Breast epithelium (tissue), 4 donors: ENCODE measurements around the gene DHX9. TPM values are rescaled to one million over a fixed set of nuclear protein-coding genes. Genes with fewer than 3 reads are reported as not detected.

Experiments
- DNase-seq, 2 donors: peaks; one replicate each; pipeline ENCODE4 v3.0.0-alpha.2; 2019; ENCODE audit warnings: low spot score in 2 of 2
- H3K27ac ChIP-seq, 2 donors: fragments of 200-600 bp; sonication (generic) in 1 of 2; one replicate each; pipeline ENCODE4 v1.5.1; 2016 to 2019; ENCODE audit warnings: mild to moderate bottlenecking in 1 of 2
- H3K27me3 ChIP-seq, 2 donors: fragments of 200-600 bp; sonication (generic) in 1 of 2; one replicate each; pipeline versions ENCODE4 v1.5.1 to v1.6.0; 2017 to 2019; ENCODE audit warnings: control low read depth in 1 of 2, mild to moderate bottlenecking in 1 of 2
- H3K36me3 ChIP-seq: fragments of 200-600 bp; one replicate; pipeline ENCODE4 v1.5.1; 2019
- H3K4me1 ChIP-seq, 2 donors: fragments of 200-600 bp; sonication (generic); one replicate each; pipeline ENCODE4 v1.5.1; 2016 to 2019; ENCODE audit warnings: control low read depth in 1 of 2
- H3K4me3 ChIP-seq, 3 donors: fragments of 200-600 bp; sonication (generic); 1 replicate in 2 of 3; 2 replicates in 1 of 3; pipeline ENCODE4 v1.5.1; 2016 to 2019; ENCODE audit warnings: mild to moderate bottlenecking in 3 of 3, moderate library complexity in 2 of 3
- H3K9me3 ChIP-seq, 2 donors: fragments of 200-600 bp; sonication (generic) in 1 of 2; one replicate each; pipeline ENCODE4 v1.5.1; 2016 to 2019; ENCODE audit warnings: control low read depth in 1 of 2
- CTCF ChIP-seq, 3 donors: fragments of 450-650 bp; IDR thresholded peaks; one replicate each; pipeline ENCODE4 v1.5.1; 2016 to 2017; ENCODE audit warnings: antibody characterized with exemption in 3 of 3, mild to moderate bottlenecking in 3 of 3, moderate library complexity in 3 of 3
- POLR2A ChIP-seq: fragments of 450-650 bp; IDR thresholded peaks from one replicate; pipeline ENCODE4 v1.6.1; 2016; ENCODE audit warnings: antibody characterized with exemption, mild to moderate bottlenecking, moderate library complexity
- POLR2AphosphoS5 ChIP-seq, 3 donors: sonication (generic); formaldehyde crosslinking; IDR thresholded peaks; one replicate each; pipeline ENCODE4 v1.6.1; 2017; ENCODE audit warnings: antibody characterized with exemption in 3 of 3
- intact Hi-C: fragments of 100-400 bp; cut with DNase I; formaldehyde crosslinking; loops from one replicate; pipeline ENCODE4 v1.15.1; 2023; ENCODE audit warnings: low total_unique reads
- total RNA-seq, 3 donors: library from RNA; depleted of rRNA; stranded (reverse); fragments of >200 nt; gene quantifications; one replicate each; pipeline ENCODE4 v1.1.0, GENCODE V29; 2016

DHX9 gene
- total RNA-seq, 3 donors from 2014 or later = 89.3 to 173 (median 134) TPM

- TF ChIP-seq CTCF (IDR thresholded peaks at IDR 0.05) (no peak), POLR2A (no peak), POLR2AphosphoS5 (IDR thresholded peaks at IDR 0.05) (no peak)
- Histone ChIP-seq H3K27me3 (no peaks in the 10 kb centered on the region), H3K36me3 (no peaks in the 10 kb centered on the region), H3K27ac (no peak overlapping the region), H3K4me3 (no peak overlapping the region), H3K4me1 (no peaks in the 10 kb centered on the region), H3K9me3 (no peaks in the 10 kb centered on the region)
- no peak for DNase-seq
- intact Hi-C loops = loop anchor here (5.0 kb wide), 1 partner anchor 1336 kb away; no protein-coding TSS in a partner anchor
Measured at GRCh38 chr1:182807907-182808306, 31.2 kb upstream of the DHX9 start.

GRCh38 chr1:182809414-182809957, 29.7 kb upstream of the DHX9 start:
- Histone ChIP-seq H3K36me3 (no peaks in the 10 kb centered on the region), H3K4me3 (no peak overlapping the region), H3K4me1 (no peaks in the 10 kb centered on the region), H3K27ac (no peak overlapping the region), H3K27me3 (no peaks in the 10 kb centered on the region), H3K9me3 (no peaks in the 10 kb centered on the region)
- DNase-seq = no peak
- intact Hi-C loops = loop anchor here (5.0 kb wide), 1 partner anchor 1337 kb away; no protein-coding TSS in a partner anchor
- no peak for TF ChIP-seq POLR2A
- no peak for TF ChIP-seq CTCF (IDR thresholded peaks at IDR 0.05)
- TF ChIP-seq POLR2AphosphoS5 (IDR thresholded peaks at IDR 0.05) = no peak

- no peaks in the 10 kb centered on the region for H3K9me3 ChIP-seq
- no peak overlapping the region for H3K27ac ChIP-seq
- H3K4me3 ChIP-seq = no peak overlapping the region
- TF ChIP-seq POLR2AphosphoS5 (IDR thresholded peaks at IDR 0.05) (no peak), CTCF (IDR thresholded peaks at IDR 0.05) (no peak)
- DNase-seq = no peak
- no peaks in the 10 kb centered on the region for H3K4me1 ChIP-seq
- intact Hi-C loops = no loop called here
- no peaks in the 10 kb centered on the region for H3K36me3 ChIP-seq
- no peaks in the 10 kb centered on the region for H3K27me3 ChIP-seq
Measured at GRCh38 chr1:182811975-182812722, 27.0 kb upstream of the DHX9 start.

- H3K9me3 ChIP-seq = no peaks in the 10 kb centered on the region
- intact Hi-C loops = no loop called here
- H3K36me3 ChIP-seq = no peaks in the 10 kb centered on the region
- no peak for TF ChIP-seq POLR2AphosphoS5 (IDR thresholded peaks at IDR 0.05)
- TF ChIP-seq CTCF (IDR thresholded peaks at IDR 0.05) = no peak
- no peak for TF ChIP-seq POLR2A
- no peaks in the 10 kb centered on the region for H3K27me3 ChIP-seq
- no peaks in the 10 kb centered on the region for H3K4me1 ChIP-seq
- H3K27ac ChIP-seq = no peak overlapping the region
- DNase-seq = no peak
- H3K4me3 ChIP-seq = no peak overlapping the region
Measured at GRCh38 chr1:182816863-182817262, 22.3 kb upstream of the DHX9 start.

- intact Hi-C loops = no loop called here
- TF ChIP-seq POLR2A = no peak
- no peak for TF ChIP-seq CTCF (IDR thresholded peaks at IDR 0.05)
- no peak for TF ChIP-seq POLR2AphosphoS5 (IDR thresholded peaks at IDR 0.05)
- H3K4me1 ChIP-seq = no peaks in the 10 kb centered on the region
- H3K27me3 ChIP-seq = no peaks in the 10 kb centered on the region
- H3K36me3 ChIP-seq = no peaks in the 10 kb centered on the region
- no peak overlapping the region for H3K4me3 ChIP-seq
- no peaks in the 10 kb centered on the region for H3K9me3 ChIP-seq
- no peak overlapping the region for H3K27ac ChIP-seq
- no peak for DNase-seq
Measured at GRCh38 chr1:182817802-182818201, 21.3 kb upstream of the DHX9 start.
